ENCODE results near the gene NELL2.

Gene NELL2

GRCh38 chr12:44523828-44524227 is 352.3 kb downstream of the NELL2 start:
- no peak for DNase-seq

GRCh38 chr12:44521702-44522101 is 354.4 kb downstream of the NELL2 start:
- DNase-seq = no peak

GRCh38 chr12:44519931-44520330 is 356.2 kb downstream of the NELL2 start:
- DNase-seq = no peak

GRCh38 chr12:44511289-44511688 is 364.8 kb downstream of the NELL2 start:
- no peak for DNase-seq

GRCh38 chr12:44510510-44510909 is 365.6 kb downstream of the NELL2 start:
- DNase-seq = no peak

GRCh38 chr12:44510076-44510475 is 366.0 kb downstream of the NELL2 start:
- DNase-seq = no peak

- DNase-seq = no peak
Observed at GRCh38 chr12:44509471-44509870, 366.6 kb downstream of the NELL2 start.

GRCh38 chr12:44507461-44507860 is 368.7 kb downstream of the NELL2 start:
- DNase-seq = no peak

- DNase-seq = no peak
Observed at GRCh38 chr12:44504799-44505198, 371.3 kb downstream of the NELL2 start.

- DNase-seq = no peak
Observed at GRCh38 chr12:44503329-44503728, 372.8 kb downstream of the NELL2 start.

- no peak for DNase-seq
Observed at GRCh38 chr12:44502681-44503080, 373.4 kb downstream of the NELL2 start.

- no peak for DNase-seq
Observed at GRCh38 chr12:44500423-44500822, 375.7 kb downstream of the NELL2 start.

GRCh38 chr12:44497044-44497443 is 379.1 kb downstream of the NELL2 start:
- DNase-seq = no peak

GRCh38 chr12:44490181-44490580 is 385.9 kb downstream of the NELL2 start:
- DNase-seq = no peak

GRCh38 chr12:44488180-44488579 is 387.9 kb downstream of the NELL2 start:
- no peak for DNase-seq

- no peak for DNase-seq
Observed at GRCh38 chr12:44484862-44485261, 391.3 kb downstream of the NELL2 start.

- no peak for DNase-seq
Observed at GRCh38 chr12:44477331-44477980, 398.7 kb downstream of the NELL2 start.

GRCh38 chr12:44476683-44477082 is 399.4 kb downstream of the NELL2 start:
- DNase-seq = no peak

GRCh38 chr12:44465139-44465538 is 411.0 kb downstream of the NELL2 start:
- DNase-seq = no peak

GRCh38 chr12:44464180-44464579 is 411.9 kb downstream of the NELL2 start:
- DNase-seq = no peak

- no peak for DNase-seq
Observed at GRCh38 chr12:44462729-44463128, 413.4 kb downstream of the NELL2 start.

GRCh38 chr12:44460261-44460660 is 415.9 kb downstream of the NELL2 start:
- DNase-seq = no peak

- DNase-seq = no peak
Observed at GRCh38 chr12:44459569-44459968, 416.5 kb downstream of the NELL2 start.
